Right ventricle myocardium superior (tissue), 1 donor: ENCODE data around the gene MRPS12. TPM values are rescaled to one million over a fixed set of nuclear protein-coding genes. Genes with fewer than 3 reads are reported as not detected.
A peak's percentile ranks its signal among the peaks of the same experiment; 100 is the strongest.
"Not testable (repeated sequence)": the region's sequence is repeated elsewhere in the genome, so short reads cannot be mapped to it uniquely, and the experiment has no call there.

Experiments used
- ATAC-seq: fragments of 200-7000 bp; cut with Tn5 transposase; one replicate; pipeline ENCODE4 v1.9.1; 2020; ENCODE audit warnings: mild to moderate bottlenecking; ENCODE audit not compliant: poor library complexity
- DNase-seq: peaks from one replicate; pipeline ENCODE4 v3.0.0-alpha.2; 2020
- intact Hi-C: fragments of 100-400 bp; cut with DNase I; formaldehyde crosslinking; loops from one replicate; pipeline ENCODE4 v1.11.2; 2022
- total RNA-seq: library from RNA; stranded (reverse); fragmentation: NEBNext Ultra II Directional; extraction: Animal tissue kit (Norgen Biotek cat#: 25700); gene quantifications from one replicate; pipeline ENCODE4 v1.2.1, GENCODE V29; 2021
- donor health status: DM: no; HTN: yes; CAD: no; lungs with severe emphysema.

Gene MRPS12
- total RNA-seq, 1 donor from 2014 or later, result 74.3 TPM

DNA sequence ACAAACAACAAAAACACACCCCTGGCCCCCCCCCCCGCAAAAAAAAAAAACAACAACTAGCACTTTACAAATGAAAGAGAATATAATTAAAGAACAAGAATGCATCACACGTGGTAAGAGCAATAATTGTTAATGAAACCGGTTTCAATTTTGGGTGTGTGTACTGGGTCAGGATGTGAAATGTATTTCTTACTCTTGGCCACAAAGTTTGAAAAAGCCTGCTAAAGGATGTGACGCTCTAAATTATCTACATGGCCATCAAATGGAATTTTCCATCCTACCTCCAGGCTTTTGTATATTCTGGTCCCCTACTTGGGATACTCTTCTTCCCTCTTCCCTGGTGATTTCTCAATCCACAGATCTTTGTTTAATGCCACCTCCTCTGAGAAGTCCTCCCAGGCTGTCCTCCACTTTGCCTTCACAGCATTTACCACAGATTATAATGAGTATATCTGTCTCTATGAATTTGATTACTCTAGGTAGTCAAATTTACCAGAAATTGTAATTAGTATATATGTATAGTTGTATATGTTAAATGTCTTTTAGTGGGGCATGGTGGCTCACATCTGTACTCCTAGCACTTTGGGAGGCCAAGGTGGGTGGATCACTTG, 2.2 kb upstream of the MRPS12 start:
- intact Hi-C loops, result loop anchor here (10.0 kb wide), 1 partner anchor 524 kb away; the partner anchor contains the start of gene FAM98C
- no peak for ATAC-seq
- DNase-seq, result no peak

DNA sequence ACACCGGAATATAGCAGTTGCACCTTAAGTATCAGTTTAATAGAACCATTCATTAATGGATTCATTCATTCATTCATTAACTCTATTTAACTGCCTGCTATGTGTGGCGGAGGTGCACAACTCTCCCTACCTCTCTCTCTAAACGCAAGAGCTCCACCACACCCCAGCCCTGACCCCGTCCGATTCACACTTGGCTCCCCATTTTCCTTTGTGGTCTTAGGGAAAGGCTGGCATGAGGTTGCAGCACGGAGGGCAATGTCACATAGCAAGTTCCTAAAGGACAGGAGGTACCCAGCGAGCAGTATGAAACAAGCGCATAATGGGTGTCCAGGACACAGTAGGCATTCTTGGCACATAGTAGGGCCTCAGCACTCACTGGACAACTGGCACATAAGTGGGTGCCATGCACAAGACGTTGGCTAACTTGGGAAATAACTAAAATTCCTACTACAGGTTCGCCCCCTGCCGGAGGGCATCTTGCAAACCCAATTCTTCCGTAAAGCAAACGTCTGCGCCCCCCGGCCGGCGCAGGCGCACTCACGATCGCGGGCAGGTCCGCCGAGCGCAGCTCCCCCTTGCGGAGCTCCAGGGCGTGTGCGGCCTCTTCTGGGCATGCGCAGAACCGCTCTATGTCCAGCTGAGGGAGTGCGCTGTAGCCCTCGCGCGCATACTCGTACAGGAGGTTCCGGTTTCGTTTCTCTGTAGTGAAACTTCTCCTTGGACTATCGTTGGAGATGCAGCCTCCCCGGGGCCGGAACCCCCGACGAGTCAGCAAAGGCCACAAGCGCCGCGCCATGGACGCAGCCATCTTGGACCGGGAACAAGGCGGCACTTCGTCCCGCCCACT, 592 bp upstream of the MRPS12 start, which contains the start of gene SARS2:
TSS of gene SARS2 (minus strand) at position 835 of the 847 bp plus-strand sequence. CDS start at position 808, 27 bp downstream.
- peak; percentile 94 for ATAC-seq
- intact Hi-C loops, result loop anchor here (10.0 kb wide), 2 partner anchors 315 to 525 kb away; partner anchors contain the start of genes EIF3K, FAM98C and MAP4K1
- DNase-seq, result peak; percentile 95

DNA sequence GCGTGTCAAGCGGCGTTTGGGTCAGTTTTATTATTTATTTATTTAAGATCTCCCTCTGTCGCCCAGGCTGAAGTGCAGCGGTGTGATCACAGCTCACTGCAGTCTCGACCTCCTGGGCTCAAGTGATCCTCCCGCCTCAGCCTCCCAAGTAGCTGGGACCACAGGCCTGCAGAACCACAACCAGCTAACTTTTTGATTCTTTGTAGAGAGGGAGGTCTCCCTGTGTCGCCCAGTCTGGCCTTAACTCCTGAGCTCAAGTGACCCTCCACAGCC, 713 bp downstream of the MRPS12 start:
- intact Hi-C loops, result loop anchor here (10.0 kb wide), 1 partner anchor 317 kb away; the partner anchor contains the start of genes EIF3K and MAP4K1
- ATAC-seq (no peak), DNase-seq (no peak)

DNA sequence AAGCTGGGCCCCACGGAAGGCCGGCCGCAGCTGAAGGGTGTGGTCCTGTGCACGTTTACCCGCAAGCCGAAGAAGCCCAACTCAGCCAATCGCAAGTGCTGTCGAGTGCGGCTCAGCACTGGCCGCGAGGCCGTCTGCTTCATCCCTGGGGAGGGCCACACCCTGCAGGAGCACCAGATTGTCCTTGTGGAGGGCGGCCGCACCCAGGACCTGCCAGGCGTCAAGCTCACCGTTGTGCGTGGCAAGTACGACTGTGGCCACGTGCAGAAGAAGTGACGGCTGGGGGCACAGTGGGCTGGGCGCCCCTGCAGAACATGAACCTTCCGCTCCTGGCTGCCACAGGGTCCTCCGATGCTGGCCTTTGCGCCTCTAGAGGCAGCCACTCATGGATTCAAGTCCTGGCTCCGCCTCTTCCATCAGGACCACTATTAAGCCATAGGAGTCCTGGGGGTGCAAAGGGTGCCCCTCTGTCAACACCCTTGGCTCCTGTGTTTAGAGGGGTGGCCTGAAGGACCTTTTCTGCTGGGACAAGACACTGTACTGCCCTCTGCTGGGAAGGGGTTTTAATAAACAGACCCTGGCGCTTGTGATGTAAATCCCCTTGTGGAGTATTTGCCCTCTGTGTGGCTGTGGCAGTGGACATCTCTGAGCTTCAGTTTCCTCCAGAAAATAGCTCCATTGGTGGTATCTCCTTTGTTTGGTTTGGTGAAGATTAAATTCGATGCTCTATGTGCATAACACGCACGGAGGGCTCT, 1.9 kb downstream of the MRPS12 start:
- DNase-seq, result no peak
- ATAC-seq, result no peak
- intact Hi-C loops, result loop anchor here (10.0 kb wide), 1 partner anchor 318 kb away; the partner anchor contains the start of genes EIF3K and MAP4K1

DNA sequence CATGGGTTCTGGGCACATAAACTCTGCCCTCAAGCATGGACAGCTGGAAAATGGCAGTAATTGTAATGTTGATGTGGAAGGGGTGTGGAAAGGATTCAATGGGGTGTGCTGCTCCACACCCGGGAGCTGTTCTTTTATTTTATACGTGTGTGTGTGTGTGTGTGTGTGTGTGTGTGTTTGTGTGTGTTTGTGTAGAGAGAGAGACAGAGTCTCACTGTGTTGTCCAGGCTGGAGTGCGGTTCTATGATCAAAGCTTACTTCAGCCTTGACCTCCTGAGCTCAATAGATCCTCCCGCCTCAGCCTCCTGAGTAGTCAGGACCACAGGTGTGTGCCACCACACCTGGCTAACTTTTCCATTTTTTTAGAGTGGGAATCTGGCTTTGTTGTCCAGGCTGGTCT, 2.8 kb downstream of the MRPS12 start:
- no peak for DNase-seq
- intact Hi-C loops, result loop anchor here (10.0 kb wide), 1 partner anchor 319 kb away; the partner anchor contains the start of genes EIF3K and MAP4K1
- no peak for ATAC-seq

DNA sequence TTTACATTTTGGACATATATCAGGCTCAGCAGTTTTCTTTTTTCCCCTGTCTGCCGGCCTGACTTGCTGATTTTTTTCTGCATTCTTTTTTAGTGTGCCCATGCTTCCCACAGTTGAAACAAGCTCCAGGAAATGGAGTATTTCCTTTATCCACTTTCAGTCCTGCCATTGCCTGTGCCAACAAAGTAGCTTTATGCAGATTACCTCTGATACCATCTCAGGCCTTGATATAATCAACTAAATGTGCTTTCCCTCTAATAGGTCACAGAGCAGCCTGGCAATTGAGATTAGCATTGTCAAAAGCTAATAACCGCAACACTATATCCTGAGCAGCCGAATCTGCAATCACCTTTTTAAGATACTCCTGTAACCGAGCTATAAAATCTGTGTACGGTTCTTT, 9.2 kb downstream of the MRPS12 start:
- DNase-seq, result no peak
- no peak for ATAC-seq
- intact Hi-C loops, result loop anchor here (10.0 kb wide), 1 partner anchor 325 kb away; the partner anchor contains the start of genes EIF3K and MAP4K1

DNA sequence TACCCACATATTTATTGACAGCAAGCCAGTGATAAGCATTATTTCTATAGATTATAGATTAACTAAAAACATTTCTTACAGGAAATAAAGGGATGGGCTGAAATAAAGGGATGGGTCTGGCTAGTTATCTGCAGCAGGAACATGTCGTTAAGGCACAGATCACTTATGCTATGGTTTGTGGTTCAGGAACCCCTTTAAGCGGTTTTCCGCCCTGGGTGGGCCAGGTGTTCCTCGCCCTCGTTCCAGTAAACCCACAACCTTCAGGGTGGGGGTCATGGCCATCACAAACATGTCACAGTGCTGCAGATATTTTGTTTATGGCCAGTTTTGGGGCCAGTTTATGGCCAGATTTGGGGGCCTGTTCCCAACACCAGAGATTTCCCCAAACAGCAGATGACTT, 10.7 kb downstream of the MRPS12 start:
- DNase-seq, intact Hi-C loops, ATAC-seq: not testable (repeated sequence)

DNA sequence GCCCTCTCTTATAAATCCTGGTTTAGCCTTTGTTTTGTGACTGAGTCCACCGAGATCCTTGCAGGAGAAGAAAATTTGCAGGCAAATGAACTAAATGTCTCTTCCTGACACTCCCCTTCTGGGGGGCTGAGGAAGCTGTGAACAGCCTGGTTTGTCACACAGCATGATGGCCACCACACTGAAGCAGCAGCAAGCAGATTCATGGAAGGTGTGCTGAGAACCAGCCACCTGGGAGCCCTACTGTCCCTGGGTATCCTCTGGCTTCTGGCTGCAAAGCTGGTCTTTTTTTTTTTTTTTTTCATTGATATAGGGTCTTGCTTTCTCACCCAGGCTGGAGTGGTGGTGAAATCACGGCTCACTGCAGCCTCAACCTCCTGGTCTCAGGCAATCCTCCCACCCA, 11.2 kb downstream of the MRPS12 start:
- intact Hi-C loops, result no loop called here
- no peak for ATAC-seq
- no peak for DNase-seq

DNA sequence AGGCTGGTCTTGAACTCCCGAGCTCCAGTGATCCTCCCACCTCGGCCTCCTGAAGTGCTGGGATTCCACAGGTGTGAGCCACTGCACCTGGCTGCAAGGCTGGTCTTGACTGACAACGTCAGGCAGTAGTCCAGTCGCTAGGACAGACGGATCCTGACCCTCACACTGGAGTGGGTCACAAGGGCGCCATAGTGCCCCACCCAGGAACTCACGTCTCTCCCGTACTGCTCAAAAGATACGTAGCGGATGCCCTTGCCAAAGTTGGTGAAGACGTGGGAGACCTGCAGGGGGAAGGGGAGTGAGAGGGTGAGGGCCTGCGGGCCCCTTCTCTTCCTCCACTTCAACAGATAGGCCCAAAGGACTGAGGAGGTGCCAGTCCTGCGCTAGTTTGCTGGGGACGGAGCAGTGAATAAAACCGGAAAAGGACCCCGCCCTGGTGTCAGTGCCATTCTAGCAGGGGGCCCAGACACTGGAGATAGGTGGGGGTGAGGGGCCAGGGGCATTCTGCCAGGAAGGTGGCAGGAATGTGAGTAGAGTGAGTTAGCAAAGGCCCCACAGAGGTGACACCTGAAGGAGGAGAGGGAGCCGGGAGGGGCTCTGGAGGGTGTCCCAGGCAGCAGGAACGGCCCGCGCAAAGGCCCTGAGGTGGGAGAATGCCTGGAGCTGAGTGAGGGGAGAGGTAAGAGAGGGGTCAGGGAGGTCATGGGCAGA, 11.9 kb downstream of the MRPS12 start:
- no peak for ATAC-seq
- no peak for DNase-seq
- intact Hi-C loops, result no loop called here

DNA sequence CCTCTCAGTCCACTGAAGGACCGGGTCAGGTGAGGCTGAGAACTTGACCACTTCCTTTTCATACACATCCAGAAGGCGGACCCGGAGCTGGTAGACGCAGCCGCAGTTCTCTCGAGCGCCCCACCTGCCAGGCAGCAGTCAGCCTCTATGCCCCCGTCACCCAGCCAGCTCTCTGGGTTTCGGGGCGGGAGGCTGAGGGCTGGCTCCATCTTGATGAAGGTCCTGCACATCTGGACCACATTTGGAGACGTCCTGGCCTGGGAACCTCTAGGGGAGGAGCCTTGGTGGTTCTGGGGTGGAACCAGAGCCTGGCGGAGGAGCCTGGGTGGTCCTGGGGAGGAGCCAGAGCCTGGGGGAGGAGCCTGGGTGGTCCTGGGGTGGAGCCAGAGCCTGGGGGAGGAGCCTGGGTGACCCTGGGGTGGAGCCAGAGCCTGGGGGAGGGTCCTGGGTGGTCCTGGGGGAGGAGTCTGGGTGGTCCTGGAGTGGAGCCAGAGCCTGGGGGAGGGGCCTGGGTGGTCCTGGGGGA, 14.3 kb downstream of the MRPS12 start:
- DNase-seq (no peak), ATAC-seq (no peak)
- intact Hi-C loops, result no loop called here

DNA sequence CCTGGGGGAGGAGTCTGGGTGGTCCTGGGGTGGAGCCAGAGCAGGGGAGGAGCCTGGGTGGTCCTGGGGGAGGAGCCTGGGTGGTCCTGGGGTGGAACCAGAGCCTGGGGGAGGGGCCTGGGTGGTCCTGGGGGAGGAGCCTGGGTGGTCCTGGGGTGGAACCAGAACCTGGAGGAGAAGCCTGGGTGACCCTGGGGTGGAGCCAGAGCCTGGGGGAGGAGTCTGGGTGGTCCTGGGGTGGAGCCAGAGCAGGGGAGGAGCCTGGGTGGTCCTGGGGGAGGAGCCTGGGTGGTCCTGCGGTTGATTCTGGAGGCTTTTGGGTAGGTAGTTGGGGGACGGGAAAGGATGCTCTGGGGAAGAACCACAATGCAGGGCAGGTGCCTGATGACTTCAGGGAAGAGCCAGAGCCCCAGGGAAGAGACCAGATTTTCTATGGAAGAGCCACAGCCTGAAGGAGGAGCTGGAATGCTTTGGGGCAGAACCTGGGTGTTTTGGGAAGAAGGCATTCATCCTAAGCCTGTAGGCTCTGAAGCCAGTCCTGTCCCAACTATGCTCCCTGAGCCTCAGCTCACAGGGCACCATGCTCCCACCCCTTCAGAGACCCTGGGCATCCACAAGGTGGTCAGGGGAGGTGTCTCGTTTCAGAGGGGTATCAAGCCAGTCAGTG, 15.0 kb downstream of the MRPS12 start:
- DNase-seq (no peak), ATAC-seq (no peak)
- intact Hi-C loops, result no loop called here

DNA sequence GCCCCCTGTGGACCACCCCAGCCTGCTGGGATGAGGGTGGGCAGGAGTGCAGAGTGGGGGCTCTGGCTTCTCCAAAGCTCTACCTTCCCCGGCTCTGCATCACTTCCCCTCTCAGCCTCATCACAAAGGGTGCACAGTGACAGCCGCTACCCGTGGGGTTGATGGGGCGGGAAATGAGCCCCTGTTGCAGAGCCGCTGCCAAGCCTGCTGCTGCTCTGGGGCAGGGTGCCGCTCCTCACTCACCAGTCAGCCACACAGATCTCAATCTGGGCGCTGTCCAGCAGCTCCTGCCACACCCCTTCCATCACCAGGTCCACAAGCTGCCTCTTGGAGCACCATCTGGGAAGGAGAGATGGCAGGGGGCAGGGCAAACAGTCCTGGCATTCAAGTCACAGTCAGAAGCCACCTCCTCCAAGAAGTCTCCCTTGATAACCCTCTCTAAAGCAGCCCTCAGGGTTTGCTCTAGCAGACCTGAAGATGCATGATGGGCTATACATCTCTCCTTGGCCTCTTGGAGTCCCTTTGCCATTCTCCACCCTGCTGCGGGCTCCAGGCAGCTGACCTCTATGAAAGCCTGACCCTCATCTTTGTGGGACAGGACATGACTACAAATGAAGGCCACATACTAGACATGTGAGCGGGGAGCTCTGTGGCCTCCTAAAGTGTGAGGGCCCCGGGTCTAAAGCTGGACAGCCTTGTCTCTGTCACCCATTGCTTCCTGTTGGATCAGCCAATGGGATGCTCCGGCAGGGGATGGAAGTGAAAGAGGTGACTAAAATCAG, 15.7 kb downstream of the MRPS12 start:
- intact Hi-C loops, result no loop called here
- DNase-seq (no peak), ATAC-seq (no peak)

DNA sequence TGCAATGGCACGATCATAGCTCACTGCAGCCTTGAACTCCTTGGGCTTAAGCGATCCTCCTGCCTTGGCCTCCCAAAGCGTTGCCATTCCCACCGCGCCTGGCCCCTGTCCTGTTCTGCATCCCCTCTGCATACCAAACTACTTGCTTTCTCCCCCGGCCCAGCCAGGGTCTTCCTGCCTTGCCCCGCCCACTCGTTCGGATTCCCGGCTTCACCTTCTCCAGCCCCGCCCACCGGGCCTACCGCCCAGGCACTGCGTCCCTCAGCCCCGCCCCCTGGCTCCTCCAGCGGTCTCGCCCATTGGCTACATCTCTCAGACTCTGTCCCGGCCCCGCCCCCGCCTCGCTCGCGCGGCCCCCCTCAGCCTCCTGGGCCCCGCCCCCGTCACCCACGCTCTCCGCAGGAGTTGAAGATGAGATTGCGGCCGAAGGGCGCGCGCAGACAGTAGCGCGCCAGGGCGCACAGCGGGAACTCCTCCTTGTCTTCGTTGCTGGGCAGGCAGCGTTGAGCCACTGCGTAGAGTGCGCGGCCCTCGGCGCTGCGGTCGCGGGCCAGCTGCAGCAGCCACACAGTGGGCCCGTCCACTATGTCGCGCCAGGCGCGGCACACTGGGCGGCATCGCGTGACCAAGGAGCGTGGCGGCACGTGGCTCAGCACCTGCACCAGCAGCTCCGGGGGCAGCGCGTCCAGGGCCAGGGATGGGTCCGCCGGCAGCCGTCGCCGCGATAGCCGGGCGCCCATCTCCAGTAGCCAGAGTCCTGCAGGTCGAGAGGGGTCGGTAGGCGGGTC, 19.0 kb downstream of the MRPS12 start:
- intact Hi-C loops, result loop anchor here (5.0 kb wide), 1 partner anchor 407 kb away; no protein-coding TSS in a partner anchor
- DNase-seq, result peak; percentile 92
- ATAC-seq, result peak; percentile 95

DNA sequence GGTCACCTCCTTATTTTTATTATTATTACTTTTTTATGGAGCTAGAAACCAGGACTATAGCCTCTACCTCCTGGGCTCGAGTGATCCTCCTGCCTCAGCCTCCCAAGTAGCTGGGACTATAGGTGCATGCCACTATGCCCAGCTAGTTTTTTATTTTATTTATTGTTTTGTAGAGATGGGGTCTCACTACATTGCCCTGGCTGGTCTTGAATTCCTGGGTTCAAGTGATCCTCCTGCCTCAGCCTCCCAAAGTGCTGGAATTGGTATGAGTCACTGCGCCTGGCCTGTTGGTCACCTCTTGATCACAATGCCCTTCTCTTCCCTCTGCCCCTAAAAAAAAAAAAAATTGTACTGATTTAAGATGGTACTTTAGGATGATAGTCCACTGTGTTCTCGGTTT, 20.4 kb downstream of the MRPS12 start:
- DNase-seq (no peak), ATAC-seq (no peak)
- intact Hi-C loops, result loop anchor here (5.0 kb wide), 1 partner anchor 409 kb away; no protein-coding TSS in a partner anchor

DNA sequence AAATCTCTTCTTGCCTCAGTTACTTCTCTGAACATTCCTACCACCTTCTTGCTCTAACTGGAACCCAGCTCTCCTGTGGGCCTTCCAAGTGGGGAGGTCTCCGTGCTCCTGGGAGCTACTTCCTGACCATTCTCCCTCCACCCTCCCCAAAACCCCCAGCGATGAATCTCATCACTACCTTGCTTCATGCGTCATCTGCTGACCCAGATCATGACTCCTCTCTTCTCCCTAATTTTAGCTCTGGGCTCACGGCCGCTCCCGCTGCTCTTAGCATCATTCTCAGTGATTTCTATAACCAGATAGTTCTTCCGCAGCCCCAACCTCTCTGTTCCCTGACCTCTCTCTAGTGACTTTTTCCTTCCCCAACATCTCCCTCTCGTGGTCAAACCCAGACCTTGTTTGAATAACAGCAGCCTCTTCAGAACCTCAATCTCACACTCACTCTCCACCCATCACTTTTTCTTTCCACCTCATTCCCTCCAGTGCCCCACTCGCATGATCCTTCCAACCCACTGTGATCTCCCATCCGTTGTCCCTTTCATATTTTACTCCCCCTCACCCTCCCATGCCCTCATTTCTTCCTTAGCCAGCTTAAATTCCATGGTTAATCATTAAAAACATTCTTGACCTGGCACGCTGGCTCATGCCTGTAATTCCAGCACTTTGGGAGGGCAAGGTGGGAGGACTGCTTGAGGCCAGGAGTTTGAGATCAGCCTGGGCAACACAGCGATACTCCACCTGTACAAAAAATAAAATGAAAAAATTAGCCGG, 21.8 kb downstream of the MRPS12 start:
- intact Hi-C loops, result loop anchor here (5.0 kb wide), 1 partner anchor 410 kb away; no protein-coding TSS in a partner anchor
- DNase-seq (no peak), ATAC-seq (peak; percentile 49)
